SK-N-SH treated with all-trans-retinoic acid at 6 μM for 48 hours (cell line): ENCODE measurements around the gene SEC23A.
"Not testable (repeated sequence)": the region's sequence is repeated elsewhere in the genome, so short reads cannot be mapped to it uniquely, and the experiment has no call there.

ENCODE experiments used
- ATAC-seq: fragments of 200-7000 bp; cut with Tn5 transposase; 3 replicates; pipeline ENCODE4 v1.9.1; 2020; ENCODE audit warnings: mild to moderate bottlenecking, moderate library complexity
- ARNTL ChIP-seq: fragments of 450-650 bp; formaldehyde crosslinking; IDR thresholded peaks from 2 replicates; pipeline ENCODE4 v1.5.0; 2020; ENCODE audit warnings: low read depth, mild to moderate bottlenecking, moderate library complexity, borderline replicate concordance
- BACH2 ChIP-seq: fragments of 250-450 bp; sonication (Bioruptor Pico); IDR thresholded peaks from 2 replicates; pipeline ENCODE4 v1.9.0; 2021; ENCODE audit warnings: mild to moderate bottlenecking, borderline replicate concordance
- CSDC2 ChIP-seq: fragments of 250-450 bp; sonication (Bioruptor Pico); IDR thresholded peaks from 2 replicates; pipeline ENCODE4 v1.5.0; 2020; ENCODE audit warnings: mild to moderate bottlenecking, moderate library complexity
- ESRRG ChIP-seq: fragments of 250-450 bp; sonication (Bioruptor Pico); IDR thresholded peaks from 2 replicates; pipeline ENCODE4 v1.6.1; 2021; ENCODE audit warnings: mild to moderate bottlenecking
- GLIS3 ChIP-seq: fragments of 250-450 bp; sonication (Bioruptor Pico); IDR thresholded peaks from 2 replicates; pipeline ENCODE4 v1.5.0; 2020; ENCODE audit warnings: mild to moderate bottlenecking, moderate library complexity
- ISL1 ChIP-seq: fragments of 250-450 bp; sonication (Bioruptor Pico); IDR thresholded peaks from 2 replicates; pipeline ENCODE4 v2.1.2; 2022; ENCODE audit warnings: mild to moderate bottlenecking, moderate library complexity
- OSR1 ChIP-seq: fragments of 250-450 bp; sonication (Bioruptor Pico); IDR thresholded peaks from 2 replicates; pipeline ENCODE4 v1.8.0; 2022; ENCODE audit warnings: moderate library complexity, mild to moderate bottlenecking, inconsistent platforms
- PATZ1 ChIP-seq: fragments of 250-450 bp; sonication (Bioruptor Pico); IDR thresholded peaks from 2 replicates; pipeline ENCODE4 v1.8.0; 2020; ENCODE audit warnings: mild to moderate bottlenecking, moderate library complexity, borderline replicate concordance
- PPARA ChIP-seq: fragments of 250-450 bp; sonication (Bioruptor Pico); IDR thresholded peaks from 2 replicates; pipeline ENCODE4 v1.5.0; 2020; ENCODE audit warnings: mild to moderate bottlenecking, borderline replicate concordance
- RARB ChIP-seq: fragments of 250-450 bp; sonication (Bioruptor Pico); IDR thresholded peaks from 2 replicates; pipeline ENCODE4 v1.8.0; 2021; ENCODE audit warnings: mild to moderate bottlenecking, moderate library complexity
- SNAI2 ChIP-seq: fragments of 250-450 bp; sonication (Bioruptor Pico); IDR thresholded peaks from 2 replicates; pipeline ENCODE4 v1.5.0; 2020; ENCODE audit warnings: mild to moderate bottlenecking, moderate library complexity
- TCF4 ChIP-seq: fragments of 250-450 bp; sonication (Bioruptor Pico); IDR thresholded peaks from 2 replicates; pipeline ENCODE4 v1.8.0; 2021; ENCODE audit warnings: mild to moderate bottlenecking, moderate library complexity, borderline replicate concordance
- ZC3H10 ChIP-seq: fragments of 250-450 bp; sonication (Bioruptor Pico); IDR thresholded peaks from 2 replicates; pipeline ENCODE4 v1.5.1; 2021; ENCODE audit warnings: mild to moderate bottlenecking, moderate library complexity
- ZFP3 ChIP-seq: fragments of 250-450 bp; sonication (Bioruptor Pico); IDR thresholded peaks from 2 replicates; pipeline ENCODE4 v1.5.0; 2020; ENCODE audit warnings: mild to moderate bottlenecking, moderate library complexity
- ZFP30 ChIP-seq: fragments of 450-650 bp; formaldehyde crosslinking; IDR thresholded peaks from 2 replicates; pipeline ENCODE4 v1.5.0; 2022; ENCODE audit warnings: mild to moderate bottlenecking, moderate library complexity
- ZNF565 ChIP-seq: fragments of 450-650 bp; formaldehyde crosslinking; conservative IDR thresholded peaks from 2 replicates; pipeline ENCODE4 v1.5.0; 2020; ENCODE audit warnings: low read depth, mild to moderate bottlenecking, moderate library complexity
- ZNF70 ChIP-seq: fragments of 450-650 bp; formaldehyde crosslinking; IDR thresholded peaks from 2 replicates; pipeline ENCODE4 v1.5.0; 2020; ENCODE audit warnings: mild to moderate bottlenecking, moderate library complexity
- ZNF8 ChIP-seq: fragments of 450-650 bp; formaldehyde crosslinking; IDR thresholded peaks from 2 replicates; pipeline ENCODE4 v1.5.0; 2020; ENCODE audit warnings: mild to moderate bottlenecking, moderate library complexity
- TF ChIP-seq, protein P1 (sequence below): fragments of 250-450 bp; sonication (Bioruptor Pico); IDR thresholded peaks from 2 replicates; pipeline ENCODE4 v1.5.1; 2021; ENCODE audit warnings: mild to moderate bottlenecking, moderate library complexity
- TF ChIP-seq, protein P2 (sequence below): fragments of 250-450 bp; sonication (Bioruptor Pico); IDR thresholded peaks from 2 replicates; pipeline ENCODE4 v1.5.1; 2020; ENCODE audit warnings: low read depth, mild to moderate bottlenecking, moderate library complexity

SEC23A gene

GRCh38 chr14:39050389-39050788 is 52.6 kb downstream of the SEC23A start:
- ATAC-seq, result no peak

DNA sequence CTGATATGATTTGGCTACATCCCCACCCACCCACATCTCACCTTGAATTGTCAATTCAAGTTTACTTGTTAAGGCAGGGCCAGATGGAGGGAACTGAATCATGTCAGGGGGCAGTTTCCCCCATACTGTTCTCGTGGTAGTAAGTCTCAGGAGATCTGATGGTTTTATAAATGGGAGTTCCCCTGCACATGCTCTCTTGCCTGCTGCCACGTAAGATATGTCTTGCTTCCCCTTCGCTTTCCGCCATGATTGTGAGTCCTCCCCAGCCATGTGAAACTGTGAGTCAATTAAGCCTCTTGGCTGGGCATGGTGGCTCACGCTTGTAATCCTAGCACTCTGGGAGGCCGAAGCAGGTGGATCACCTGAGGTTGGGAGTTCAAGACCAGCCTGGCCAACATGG is 57.1 kb downstream of the SEC23A start:
- not testable (repeated sequence) for ATAC-seq

More at GRCh38 chr14:39050389-39050788, 52.6 kb downstream of the SEC23A start:
- TF ChIP-seq, protein P1, sequence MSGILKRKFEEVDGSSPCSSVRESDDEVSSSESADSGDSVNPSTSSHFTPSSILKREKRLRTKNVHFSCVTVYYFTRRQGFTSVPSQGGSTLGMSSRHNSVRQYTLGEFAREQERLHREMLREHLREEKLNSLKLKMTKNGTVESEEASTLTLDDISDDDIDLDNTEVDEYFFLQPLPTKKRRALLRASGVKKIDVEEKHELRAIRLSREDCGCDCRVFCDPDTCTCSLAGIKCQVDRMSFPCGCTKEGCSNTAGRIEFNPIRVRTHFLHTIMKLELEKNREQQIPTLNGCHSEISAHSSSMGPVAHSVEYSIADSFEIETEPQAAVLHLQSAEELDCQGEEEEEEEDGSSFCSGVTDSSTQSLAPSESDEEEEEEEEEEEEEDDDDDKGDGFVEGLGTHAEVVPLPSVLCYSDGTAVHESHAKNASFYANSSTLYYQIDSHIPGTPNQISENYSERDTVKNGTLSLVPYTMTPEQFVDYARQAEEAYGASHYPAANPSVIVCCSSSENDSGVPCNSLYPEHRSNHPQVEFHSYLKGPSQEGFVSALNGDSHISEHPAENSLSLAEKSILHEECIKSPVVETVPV (CRISPR knock-in tag), result no peak
- no peak for TF ChIP-seq TCF4 (CRISPR knock-in tag)
- TF ChIP-seq SNAI2, result no peak
- no peak for TF ChIP-seq ISL1 (CRISPR knock-in tag)

GRCh38 chr14:39043352-39043943 is 59.6 kb downstream of the SEC23A start:
- ATAC-seq, result no peak
- TF ChIP-seq SNAI2 (no peak), OSR1 (CRISPR knock-in tag) (no peak), ZFP30 (no peak)

DNA sequence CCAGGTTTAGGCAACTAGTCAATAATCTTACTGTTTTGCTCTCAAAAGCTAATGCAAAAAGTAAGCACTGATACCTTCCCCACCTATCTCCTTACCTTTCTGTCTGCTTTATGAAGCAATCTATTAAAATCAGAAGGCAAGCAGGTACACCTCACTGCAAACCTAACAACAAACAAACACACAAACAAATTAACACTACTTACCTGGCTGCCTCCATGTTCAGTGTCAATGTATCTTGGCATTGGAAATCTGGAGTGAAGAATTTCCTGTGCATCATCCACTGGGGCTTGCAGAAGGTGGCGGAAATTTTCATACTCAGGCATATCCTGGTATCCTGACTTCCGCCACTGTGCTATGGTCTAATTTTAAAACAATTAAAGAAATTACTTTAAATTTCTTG is 62.5 kb downstream of the SEC23A start:
- no peak for ATAC-seq
- TF ChIP-seq ARNTL (CRISPR knock-in tag), result no peak
- no peak for TF ChIP-seq CSDC2 (CRISPR knock-in tag)
- no peak for TF ChIP-seq ISL1 (CRISPR knock-in tag)
- no peak for TF ChIP-seq ZFP3 (CRISPR knock-in tag)
- no peak for TF ChIP-seq ZFP30
- no peak for TF ChIP-seq ZC3H10 (CRISPR knock-in tag)
- TF ChIP-seq, protein P2, sequence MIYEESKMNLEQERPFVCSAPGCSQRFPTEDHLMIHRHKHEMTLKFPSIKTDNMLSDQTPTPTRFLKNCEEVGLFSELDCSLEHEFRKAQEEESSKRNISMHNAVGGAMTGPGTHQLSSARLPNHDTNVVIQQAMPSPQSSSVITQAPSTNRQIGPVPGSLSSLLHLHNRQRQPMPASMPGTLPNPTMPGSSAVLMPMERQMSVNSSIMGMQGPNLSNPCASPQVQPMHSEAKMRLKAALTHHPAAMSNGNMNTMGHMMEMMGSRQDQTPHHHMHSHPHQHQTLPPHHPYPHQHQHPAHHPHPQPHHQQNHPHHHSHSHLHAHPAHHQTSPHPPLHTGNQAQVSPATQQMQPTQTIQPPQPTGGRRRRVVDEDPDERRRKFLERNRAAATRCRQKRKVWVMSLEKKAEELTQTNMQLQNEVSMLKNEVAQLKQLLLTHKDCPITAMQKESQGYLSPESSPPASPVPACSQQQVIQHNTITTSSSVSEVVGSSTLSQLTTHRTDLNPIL (CRISPR knock-in tag), result no peak
- no peak for TF ChIP-seq ZNF565 (CRISPR knock-in tag)
- TF ChIP-seq, protein P1 (CRISPR knock-in tag), result no peak
- TF ChIP-seq ESRRG (CRISPR knock-in tag), result no peak
- TF ChIP-seq BACH2, result no peak
- no peak for TF ChIP-seq PPARA
- TF ChIP-seq PATZ1 (CRISPR knock-in tag), result no peak
- TF ChIP-seq RARB (CRISPR knock-in tag), result no peak
- TF ChIP-seq SNAI2, result no peak
- TF ChIP-seq GLIS3, result no peak

DNA sequence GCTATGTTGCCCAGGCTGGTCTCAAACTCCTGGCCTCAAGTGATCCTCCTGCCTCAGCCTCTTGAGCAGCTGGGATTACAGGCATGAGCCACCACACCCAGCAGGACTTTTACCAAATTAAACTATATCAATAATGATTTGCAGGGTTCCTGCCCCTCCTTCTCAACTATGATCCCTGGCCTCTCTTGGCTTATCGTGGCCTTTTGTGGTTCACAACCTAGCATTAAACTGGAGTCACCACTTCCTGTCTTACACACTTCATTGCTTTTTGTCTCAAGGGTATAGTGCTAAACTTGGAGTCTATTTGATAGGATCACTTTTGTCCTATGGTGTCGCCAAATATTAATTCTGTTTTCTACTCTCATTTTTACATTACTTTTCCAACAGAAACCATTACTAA is 64.5 kb downstream of the SEC23A start:
- ATAC-seq, result no peak
- TF ChIP-seq PPARA (no peak), ZNF8 (CRISPR knock-in tag) (no peak), ZNF70 (CRISPR knock-in tag) (no peak)

DNA sequence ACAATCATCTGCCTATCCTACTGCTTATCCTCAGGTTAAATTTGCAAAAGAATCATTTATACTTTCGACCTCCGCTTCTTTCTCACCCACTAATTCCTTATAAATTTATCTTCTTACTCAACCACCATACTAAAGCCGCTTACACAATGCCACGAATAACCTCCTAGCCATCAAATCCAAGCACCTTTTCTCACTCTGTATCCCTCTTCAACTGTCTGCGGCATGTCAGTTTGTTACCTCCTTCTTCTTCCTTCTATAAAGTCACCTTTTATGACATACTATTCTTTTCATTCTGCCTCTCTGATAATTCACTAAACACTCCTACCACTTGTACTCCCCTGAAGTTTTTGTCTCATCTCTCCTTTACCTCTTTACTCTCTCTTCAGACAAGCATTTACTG is 66.3 kb downstream of the SEC23A start:
- TF ChIP-seq ZNF70 (CRISPR knock-in tag) (no peak), ZNF565 (CRISPR knock-in tag) (no peak)

More for the DNA sequence above, 66.3 kb downstream of the SEC23A start:
- no peak for ATAC-seq
